HCT116 (cell line): ENCODE results near the gene POLR1D. TPM values are rescaled to one million over a fixed set of nuclear protein-coding genes. Genes with fewer than 3 reads are reported as not detected.

Experiments used
- ATAC-seq: fragments of 200-7000 bp; cut with Tn5 transposase; 2 replicates; pipeline ENCODE4 v1.9.1; 2020; ENCODE audit warnings: mild to moderate bottlenecking, moderate library complexity
- BruUV-seq: library from RNA; stranded (reverse); fragments of 400-500 nt; replicated peaks from 2 replicates; lab custom pipeline; 2021; lab: Mats Ljungman, UMichigan
- CTCF ChIA-PET: fragments of 300-600 bp; sonication (Branson Sonifier 250); formaldehyde crosslinking; loops from one replicate; lab custom pipeline; 2021; ENCODE audit warnings: antibody characterized with exemption; lab: Charles Lee
- POLR2A ChIA-PET: fragments of 300-600, 350-600 bp; sonication (Branson Sonifier 250); formaldehyde crosslinking; loops from one replicate; lab custom pipeline; 2021; ENCODE audit warnings: antibody characterized with exemption; lab: Charles Lee
- RAD21 ChIA-PET, 2 experiments: fragments of 300-600 bp; sonication (Branson Sonifier 250); formaldehyde crosslinking; loops; one replicate each; lab custom pipeline; 2023; ENCODE audit warnings: low total read pairs in 2 of 2; ENCODE audit not compliant: uncharacterized antibody in 2 of 2, unreplicated experiment in 2 of 2, low non-redundant PET in 1 of 2; lab: Charles Lee
- DNase-seq: peaks from one replicate; pipeline ENCODE4 v3.0.0-alpha.2; 2010; ENCODE audit warnings: low read depth, low spot score
- H2AFZ ChIP-seq: fragments of 200-600 bp; shearing (Covaris generic), sonication (generic); 2 replicates; pipeline ENCODE4 v1.6.1; 2017; ENCODE audit warnings: low read depth, mixed run types, mixed read lengths, antibody characterized with exemption, low read length; ENCODE audit not compliant: poor library complexity, severe bottlenecking
- H3K27ac ChIP-seq: 2 replicates; pipeline ENCODE4 v1.5.1; 2012; ENCODE audit warnings: low read depth, low read length
- H3K27me3 ChIP-seq: fragments of 200-600 bp; sonication (generic); 2 replicates; pipeline ENCODE4 v1.6.1; 2016; ENCODE audit warnings: mixed run types, low read length, mixed read lengths; ENCODE audit not compliant: insufficient read depth
- H3K36me3 ChIP-seq, 2 experiments: fragments of 200-500 bp in 1 of 2; fragments of 200-600 bp in 1 of 2; sonication (Bioruptor generic) in 1 of 2; sonication (generic) in 1 of 2; 2 replicates each; pipeline versions ENCODE4 v1.5.1 to v1.6.1; 2014 to 2016; ENCODE audit warnings: low read length in 2 of 2, inconsistent platforms in 1 of 2, mixed read lengths in 1 of 2, mixed run types in 1 of 2; ENCODE audit not compliant: insufficient read depth in 2 of 2, control insufficient read depth in 1 of 2
- H3K4me1 ChIP-seq, 2 experiments: fragments of 200-600 bp in 1 of 2; sonication (generic) in 1 of 2; 2 replicates each; pipeline versions ENCODE4 v1.5.1 to v1.6.1; 2012 to 2017; ENCODE audit warnings: low read length in 2 of 2, inconsistent platforms in 1 of 2, mild to moderate bottlenecking in 1 of 2, mixed read lengths in 1 of 2, mixed run types in 1 of 2, moderate library complexity in 1 of 2; ENCODE audit not compliant: insufficient read depth in 2 of 2, control insufficient read depth in 1 of 2
- H3K4me2 ChIP-seq: fragments of 200-600 bp; sonication (generic); 2 replicates; pipeline ENCODE4 v1.6.1; 2017; ENCODE audit warnings: mixed run types, low read length, mixed read lengths
- H3K4me3 ChIP-seq, 2 experiments: fragments of 200-600 bp in 1 of 2; sonication (generic) in 1 of 2; replicated peaks in 1 of 2; 2 replicates each; pipeline ENCODE4 v1.5.1; 2011 to 2016; ENCODE audit warnings: low read length in 2 of 2, control low read depth in 1 of 2, low read depth in 1 of 2, mild to moderate bottlenecking in 1 of 2, mixed read lengths in 1 of 2, mixed run types in 1 of 2
- H3K79me2 ChIP-seq: fragments of 200-600 bp; sonication (generic); 2 replicates; pipeline ENCODE4 v1.6.1; 2017; ENCODE audit warnings: mild to moderate bottlenecking, mixed run types, low read length, moderate library complexity, mixed read lengths; ENCODE audit not compliant: insufficient read depth
- H3K9ac ChIP-seq: fragments of 200-600 bp; sonication (generic); 2 replicates; pipeline ENCODE4 v1.6.1; 2016; ENCODE audit warnings: low read length, mixed read lengths
- H3K9me2 ChIP-seq: fragments of 200-600 bp; sonication (generic), shearing (Covaris generic); 2 replicates; pipeline ENCODE4 v1.6.1; 2017; ENCODE audit warnings: mixed run types, mild to moderate bottlenecking, moderate library complexity; ENCODE audit not compliant: insufficient read depth
- H3K9me3 ChIP-seq, 2 experiments: fragments of 200-500 bp in 1 of 2; fragments of 200-600 bp in 1 of 2; sonication (Bioruptor generic) in 1 of 2; sonication (generic) in 1 of 2; 2 replicates each; pipeline ENCODE4 v1.6.1; 2014 to 2017; ENCODE audit warnings: low read length in 2 of 2, mixed read lengths in 2 of 2, inconsistent platforms in 1 of 2, low read depth in 1 of 2, mild to moderate bottlenecking in 1 of 2, mixed run types in 1 of 2, moderate library complexity in 1 of 2; ENCODE audit not compliant: control insufficient read depth in 1 of 2, insufficient read depth in 1 of 2
- H4K20me1 ChIP-seq: fragments of 200-600 bp; sonication (generic), shearing (Covaris generic); 2 replicates; pipeline ENCODE4 v1.6.1; 2017; ENCODE audit warnings: mixed run types, mild to moderate bottlenecking, moderate library complexity; ENCODE audit not compliant: insufficient read depth
- CBX3 ChIP-seq: IDR thresholded peaks from 2 replicates; pipeline ENCODE4 v1.6.1; 2012; ENCODE audit warnings: low read depth
- EGR1 ChIP-seq: IDR thresholded peaks from 2 replicates; pipeline ENCODE4 v1.6.1; 2012; ENCODE audit warnings: low read depth
- ELF1 ChIP-seq: IDR thresholded peaks from 2 replicates; pipeline ENCODE4 v1.6.1; 2012; ENCODE audit warnings: low read depth, borderline replicate concordance
- EZH2 ChIP-seq: fragments of 200-600 bp; sonication (generic); IDR thresholded peaks from 2 replicates; pipeline ENCODE4 v1.6.1; 2017; ENCODE audit warnings: antibody characterized with exemption, mixed run types
- EZH2phosphoT487 ChIP-seq: fragments of 200-600 bp; IDR thresholded peaks from 2 replicates; pipeline ENCODE4 v1.6.1; 2018; ENCODE audit warnings: antibody characterized with exemption, borderline replicate concordance
- JUND ChIP-seq: IDR thresholded peaks from 2 replicates; pipeline ENCODE4 v1.6.1; 2012
- POLR2AphosphoS5 ChIP-seq: IDR thresholded peaks from 2 replicates; pipeline ENCODE4 v1.6.1; 2011; ENCODE audit warnings: mild to moderate bottlenecking, low read depth, low read length, moderate library complexity
- RAD21 ChIP-seq: IDR thresholded peaks from 2 replicates; pipeline ENCODE4 v1.6.1; 2012; ENCODE audit warnings: low read depth, mild to moderate bottlenecking
- SP1 ChIP-seq: IDR thresholded peaks from 2 replicates; pipeline ENCODE4 v1.6.1; 2012; ENCODE audit warnings: low read depth
- ZFX ChIP-seq: fragments of 450-650 bp; IDR thresholded peaks from 2 replicates; pipeline ENCODE4 v1.6.1; 2017
- ZNF274 ChIP-seq: fragments of 200-500 bp; sonication (Bioruptor generic); IDR thresholded peaks from 2 replicates; pipeline ENCODE4 v1.6.1; 2014; ENCODE audit warnings: mild to moderate bottlenecking, low read depth, low read length, inconsistent platforms
- intact Hi-C: fragments of 100-400 bp; cut with micrococcal nuclease; formaldehyde crosslinking; loops from 2 replicates; pipeline ENCODE4 v1.10.0; 2022
- total RNA-seq: library from RNA; stranded (reverse); gene quantifications from one replicate; pipeline ENCODE4 v1.2.1, GENCODE V29; 2021; ENCODE audit not compliant: unreplicated experiment
- TF ChIP-seq, protein P1 (sequence below), 3 experiments: fragments of 200-600 bp in 1 of 3; sonication (generic) in 1 of 3; IDR thresholded peaks in 2 of 3; conservative IDR thresholded peaks in 1 of 3; 2 replicates each; pipeline ENCODE4 v1.5.1; 2012 to 2017; ENCODE audit warnings: low read depth in 2 of 3, low read length in 2 of 3, antibody characterized with exemption in 1 of 3, borderline replicate concordance in 1 of 3, control low read depth in 1 of 3, mild to moderate bottlenecking in 1 of 3, mixed read lengths in 1 of 3, mixed run types in 1 of 3, moderate library complexity in 1 of 3; ENCODE audit not compliant: insufficient read depth in 1 of 3
- TF ChIP-seq, protein P2 (sequence below): IDR thresholded peaks from 2 replicates; pipeline ENCODE4 v1.6.1; 2011; ENCODE audit warnings: mild to moderate bottlenecking, low read length, moderate library complexity; ENCODE audit not compliant: insufficient replicate concordance; ENCODE audit errors: extremely low read depth
- TF ChIP-seq, protein P3 (sequence below): IDR thresholded peaks from 2 replicates; pipeline ENCODE4 v1.6.1; 2012; ENCODE audit warnings: low read depth

POLR1D gene
- total RNA-seq, 1 experiment from 2014 or later = 184 TPM

DNA sequence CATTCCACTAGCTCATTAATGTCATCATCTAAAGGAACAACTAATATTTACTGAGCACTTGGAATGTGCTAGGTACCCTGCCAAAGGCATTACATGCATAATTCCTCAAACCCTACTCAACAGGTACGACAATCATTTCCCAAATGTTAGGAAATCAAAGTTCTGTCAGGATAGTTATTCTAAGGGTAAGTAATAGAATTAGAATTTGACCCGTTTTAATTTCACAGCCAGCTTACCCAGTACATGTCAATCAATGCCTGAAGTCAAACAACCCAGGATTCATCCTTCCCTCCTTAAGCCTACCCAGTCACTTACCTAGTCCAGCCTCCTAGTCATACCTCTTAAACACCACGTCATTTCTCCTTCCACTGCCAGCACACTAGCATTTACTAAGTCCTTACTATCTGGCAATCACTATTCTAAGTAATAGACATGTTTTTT, 3.8 kb upstream of the POLR1D start:
- Histone ChIP-seq H3K27ac (no peak overlapping the region), H3K79me2 (peaks cover 80% of the 10 kb centered on the region), H2AFZ (no peak overlapping the region), H3K9ac (no peak overlapping the region), H3K4me2 (no peak overlapping the region), H3K9me2 (no peaks in the 10 kb centered on the region), H3K4me3 (no peak overlapping the region), H4K20me1 (no peaks in the 10 kb centered on the region), H3K27me3 (no peaks in the 10 kb centered on the region), H3K9me3 (0 out of 4 replicates have a peak, but pooled peaks cover 0 to 9% of the 10 kb centered on the region in 2 experiments), H3K4me1 (peaks cover 8 to 19% of the 10 kb centered on the region in 2 experiments), H3K36me3 (peaks cover 0 to 11% of the 10 kb centered on the region in 2 experiments; a peak in 1 of 4 replicates)
- intact Hi-C loops = no loop called here
- RAD21 ChIA-PET = no interaction called here
- no peak for TF ChIP-seq CBX3
- no peak for TF ChIP-seq EZH2
- TF ChIP-seq RAD21 = no peak
- no peak for TF ChIP-seq ZFX
- TF ChIP-seq, protein P1, sequence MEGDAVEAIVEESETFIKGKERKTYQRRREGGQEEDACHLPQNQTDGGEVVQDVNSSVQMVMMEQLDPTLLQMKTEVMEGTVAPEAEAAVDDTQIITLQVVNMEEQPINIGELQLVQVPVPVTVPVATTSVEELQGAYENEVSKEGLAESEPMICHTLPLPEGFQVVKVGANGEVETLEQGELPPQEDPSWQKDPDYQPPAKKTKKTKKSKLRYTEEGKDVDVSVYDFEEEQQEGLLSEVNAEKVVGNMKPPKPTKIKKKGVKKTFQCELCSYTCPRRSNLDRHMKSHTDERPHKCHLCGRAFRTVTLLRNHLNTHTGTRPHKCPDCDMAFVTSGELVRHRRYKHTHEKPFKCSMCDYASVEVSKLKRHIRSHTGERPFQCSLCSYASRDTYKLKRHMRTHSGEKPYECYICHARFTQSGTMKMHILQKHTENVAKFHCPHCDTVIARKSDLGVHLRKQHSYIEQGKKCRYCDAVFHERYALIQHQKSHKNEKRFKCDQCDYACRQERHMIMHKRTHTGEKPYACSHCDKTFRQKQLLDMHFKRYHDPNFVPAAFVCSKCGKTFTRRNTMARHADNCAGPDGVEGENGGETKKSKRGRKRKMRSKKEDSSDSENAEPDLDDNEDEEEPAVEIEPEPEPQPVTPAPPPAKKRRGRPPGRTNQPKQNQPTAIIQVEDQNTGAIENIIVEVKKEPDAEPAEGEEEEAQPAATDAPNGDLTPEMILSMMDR (IDR thresholded peaks at IDR 0.05 in 2 of 3, conservative IDR thresholded peaks at IDR 0.05 in 1 of 3; ENCODE audit: borderline replicate concordance in 1 of 3, insufficient read depth in 1 of 3, low read depth in 2 of 3, low read length in 2 of 3) = no peak
- TF ChIP-seq ZNF274 = no peak
- no peak for TF ChIP-seq EGR1
- no peak for TF ChIP-seq SP1
- TF ChIP-seq, protein P2, sequence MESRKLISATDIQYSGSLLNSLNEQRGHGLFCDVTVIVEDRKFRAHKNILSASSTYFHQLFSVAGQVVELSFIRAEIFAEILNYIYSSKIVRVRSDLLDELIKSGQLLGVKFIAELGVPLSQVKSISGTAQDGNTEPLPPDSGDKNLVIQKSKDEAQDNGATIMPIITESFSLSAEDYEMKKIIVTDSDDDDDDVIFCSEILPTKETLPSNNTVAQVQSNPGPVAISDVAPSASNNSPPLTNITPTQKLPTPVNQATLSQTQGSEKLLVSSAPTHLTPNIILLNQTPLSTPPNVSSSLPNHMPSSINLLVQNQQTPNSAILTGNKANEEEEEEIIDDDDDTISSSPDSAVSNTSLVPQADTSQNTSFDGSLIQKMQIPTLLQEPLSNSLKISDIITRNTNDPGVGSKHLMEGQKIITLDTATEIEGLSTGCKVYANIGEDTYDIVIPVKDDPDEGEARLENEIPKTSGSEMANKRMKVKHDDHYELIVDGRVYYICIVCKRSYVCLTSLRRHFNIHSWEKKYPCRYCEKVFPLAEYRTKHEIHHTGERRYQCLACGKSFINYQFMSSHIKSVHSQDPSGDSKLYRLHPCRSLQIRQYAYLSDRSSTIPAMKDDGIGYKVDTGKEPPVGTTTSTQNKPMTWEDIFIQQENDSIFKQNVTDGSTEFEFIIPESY = no peak
- no peak for TF ChIP-seq ELF1
- no peak for TF ChIP-seq JUND
- TF ChIP-seq EZH2phosphoT487 = no peak
- TF ChIP-seq, protein P3, sequence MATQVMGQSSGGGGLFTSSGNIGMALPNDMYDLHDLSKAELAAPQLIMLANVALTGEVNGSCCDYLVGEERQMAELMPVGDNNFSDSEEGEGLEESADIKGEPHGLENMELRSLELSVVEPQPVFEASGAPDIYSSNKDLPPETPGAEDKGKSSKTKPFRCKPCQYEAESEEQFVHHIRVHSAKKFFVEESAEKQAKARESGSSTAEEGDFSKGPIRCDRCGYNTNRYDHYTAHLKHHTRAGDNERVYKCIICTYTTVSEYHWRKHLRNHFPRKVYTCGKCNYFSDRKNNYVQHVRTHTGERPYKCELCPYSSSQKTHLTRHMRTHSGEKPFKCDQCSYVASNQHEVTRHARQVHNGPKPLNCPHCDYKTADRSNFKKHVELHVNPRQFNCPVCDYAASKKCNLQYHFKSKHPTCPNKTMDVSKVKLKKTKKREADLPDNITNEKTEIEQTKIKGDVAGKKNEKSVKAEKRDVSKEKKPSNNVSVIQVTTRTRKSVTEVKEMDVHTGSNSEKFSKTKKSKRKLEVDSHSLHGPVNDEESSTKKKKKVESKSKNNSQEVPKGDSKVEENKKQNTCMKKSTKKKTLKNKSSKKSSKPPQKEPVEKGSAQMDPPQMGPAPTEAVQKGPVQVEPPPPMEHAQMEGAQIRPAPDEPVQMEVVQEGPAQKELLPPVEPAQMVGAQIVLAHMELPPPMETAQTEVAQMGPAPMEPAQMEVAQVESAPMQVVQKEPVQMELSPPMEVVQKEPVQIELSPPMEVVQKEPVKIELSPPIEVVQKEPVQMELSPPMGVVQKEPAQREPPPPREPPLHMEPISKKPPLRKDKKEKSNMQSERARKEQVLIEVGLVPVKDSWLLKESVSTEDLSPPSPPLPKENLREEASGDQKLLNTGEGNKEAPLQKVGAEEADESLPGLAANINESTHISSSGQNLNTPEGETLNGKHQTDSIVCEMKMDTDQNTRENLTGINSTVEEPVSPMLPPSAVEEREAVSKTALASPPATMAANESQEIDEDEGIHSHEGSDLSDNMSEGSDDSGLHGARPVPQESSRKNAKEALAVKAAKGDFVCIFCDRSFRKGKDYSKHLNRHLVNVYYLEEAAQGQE = no peak
- no peak for TF ChIP-seq POLR2AphosphoS5
- POLR2A ChIA-PET = no interaction called here
- ATAC-seq (no peak), DNase-seq (no peak)
- CTCF ChIA-PET = interaction anchor here (2.8 kb wide), 1 partner anchor 85 kb away, joined by 9 read pairs; no protein-coding TSS in a partner anchor
- BruUV-seq = no TSS peak
